AG04449 (cell line): ENCODE data around the gene TCF7L2.

Experiments used
- CTCF ChIA-PET: fragments of 350-600 bp; formaldehyde crosslinking; extraction: SDS; loops from one replicate; lab custom pipeline; 2021; ENCODE audit warnings: antibody characterized with exemption; lab: Yijun Ruan, JAX
- POLR2A ChIA-PET: fragments of 400-600, 350-600 bp; formaldehyde crosslinking; extraction: SDS; loops from one replicate; lab custom pipeline; 2020; ENCODE audit warnings: antibody characterized with exemption, inconsistent platforms; lab: Yijun Ruan, JAX
- DNase-seq: peaks from one replicate; pipeline ENCODE4 v3.0.0-alpha.2; 2010; ENCODE audit warnings: low read depth, low spot score
- H3K4me3 ChIP-seq: 2 replicates; pipeline ENCODE4 v1.5.1; 2011; ENCODE audit warnings: low read depth, mild to moderate bottlenecking, control low read depth, low read length
- TF ChIP-seq, protein P1 (sequence below): IDR thresholded peaks from one replicate; pipeline ENCODE4 v1.5.1; 2011; ENCODE audit warnings: mild to moderate bottlenecking, moderate library complexity, low read length, control low read depth, inconsistent platforms; ENCODE audit not compliant: insufficient read depth; ENCODE audit errors: missing control alignments

Gene TCF7L2

DNA sequence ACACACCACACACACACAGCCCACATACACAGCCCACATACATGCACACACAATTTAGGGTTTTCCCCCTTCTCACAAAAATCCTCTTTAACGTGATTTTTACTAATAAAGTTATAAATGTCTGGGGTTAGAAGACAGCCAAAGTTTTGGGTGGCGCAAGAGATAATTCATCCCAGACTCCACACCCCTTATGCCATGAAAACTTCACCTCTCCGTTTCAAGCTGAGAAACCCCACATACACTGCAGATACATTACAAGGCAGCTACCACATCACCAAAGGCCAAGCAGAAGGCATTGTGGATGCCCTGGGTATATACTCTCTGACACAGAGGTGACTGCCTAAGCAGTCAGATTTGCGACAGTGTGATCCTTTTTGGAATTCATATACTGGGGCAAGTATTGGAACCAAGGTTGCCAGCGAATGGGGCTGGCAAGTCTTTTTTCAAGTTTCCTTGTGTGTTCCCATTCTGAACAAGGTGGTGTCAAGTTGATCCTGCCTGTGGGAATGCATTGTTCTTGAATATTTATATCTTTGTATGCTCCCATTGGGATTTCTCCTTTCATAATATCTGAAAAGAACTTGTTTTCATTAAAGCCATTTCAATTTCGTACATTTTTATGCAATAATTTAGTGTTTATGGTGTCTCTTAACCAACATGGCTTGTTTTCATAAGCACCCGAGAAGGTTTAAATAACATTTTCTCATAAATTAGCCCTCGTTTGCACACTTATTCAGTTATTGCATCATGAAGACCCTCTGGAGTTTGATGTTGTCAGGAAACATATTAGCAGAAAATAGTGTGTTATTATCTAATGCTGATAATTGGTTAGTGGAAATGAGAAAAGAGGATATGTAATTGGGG is 130.2 kb downstream of the TCF7L2 start:
- POLR2A ChIA-PET: no interaction called here
- CTCF ChIA-PET: no interaction called here

DNA sequence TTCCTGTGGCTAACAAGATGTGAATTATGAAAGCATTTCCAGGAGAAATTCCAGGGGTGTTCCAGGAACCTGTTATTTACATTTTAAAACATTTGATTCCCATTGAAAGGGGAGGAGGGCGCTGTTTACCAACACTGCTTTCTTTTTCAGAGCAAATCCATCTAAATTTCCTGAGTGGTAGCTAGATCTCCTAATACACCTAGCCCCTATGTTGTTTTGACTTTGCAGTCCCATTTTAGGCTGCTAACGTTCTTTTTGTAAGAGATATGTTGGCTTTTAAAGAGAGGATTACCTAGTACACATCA is 130.8 kb downstream of the TCF7L2 start:
- CTCF ChIA-PET: no interaction called here
- TF ChIP-seq, protein P1, sequence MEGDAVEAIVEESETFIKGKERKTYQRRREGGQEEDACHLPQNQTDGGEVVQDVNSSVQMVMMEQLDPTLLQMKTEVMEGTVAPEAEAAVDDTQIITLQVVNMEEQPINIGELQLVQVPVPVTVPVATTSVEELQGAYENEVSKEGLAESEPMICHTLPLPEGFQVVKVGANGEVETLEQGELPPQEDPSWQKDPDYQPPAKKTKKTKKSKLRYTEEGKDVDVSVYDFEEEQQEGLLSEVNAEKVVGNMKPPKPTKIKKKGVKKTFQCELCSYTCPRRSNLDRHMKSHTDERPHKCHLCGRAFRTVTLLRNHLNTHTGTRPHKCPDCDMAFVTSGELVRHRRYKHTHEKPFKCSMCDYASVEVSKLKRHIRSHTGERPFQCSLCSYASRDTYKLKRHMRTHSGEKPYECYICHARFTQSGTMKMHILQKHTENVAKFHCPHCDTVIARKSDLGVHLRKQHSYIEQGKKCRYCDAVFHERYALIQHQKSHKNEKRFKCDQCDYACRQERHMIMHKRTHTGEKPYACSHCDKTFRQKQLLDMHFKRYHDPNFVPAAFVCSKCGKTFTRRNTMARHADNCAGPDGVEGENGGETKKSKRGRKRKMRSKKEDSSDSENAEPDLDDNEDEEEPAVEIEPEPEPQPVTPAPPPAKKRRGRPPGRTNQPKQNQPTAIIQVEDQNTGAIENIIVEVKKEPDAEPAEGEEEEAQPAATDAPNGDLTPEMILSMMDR: no peak
- POLR2A ChIA-PET: no interaction called here
- H3K4me3 ChIP-seq: no peak overlapping the region
- DNase-seq: no peak

More for the DNA sequence above, 130.2 kb downstream of the TCF7L2 start:
- TF ChIP-seq, protein P1: no peak
- DNase-seq: no peak
- no peak overlapping the region for H3K4me3 ChIP-seq

DNA sequence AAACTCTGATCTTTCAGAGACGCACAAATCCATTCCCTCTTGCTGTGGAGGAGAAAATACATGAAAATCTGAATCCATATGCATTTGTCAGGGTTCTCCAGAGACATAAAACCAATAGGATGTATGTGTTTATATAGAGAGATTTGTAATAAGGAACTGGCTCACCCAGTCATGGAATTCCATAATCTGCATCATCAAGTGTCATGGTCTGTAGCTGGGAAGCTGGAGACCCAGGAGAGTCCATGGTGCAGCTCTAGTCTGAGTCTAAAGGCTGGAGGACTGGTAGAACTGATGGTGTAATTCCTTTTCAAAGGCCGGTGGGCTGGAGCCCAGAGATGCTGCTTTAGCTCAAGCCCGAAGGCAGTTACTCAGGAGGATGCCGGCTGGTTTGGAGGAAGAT is 134.0 kb downstream of the TCF7L2 start:
- no peak for DNase-seq
- ChIA-PET POLR2A (no interaction called here), CTCF (interaction anchor here (1.1 kb wide), 1 partner anchor 11 kb away, joined by 3 read pairs; no protein-coding TSS in a partner anchor)
- H3K4me3 ChIP-seq: no peak overlapping the region
- TF ChIP-seq, protein P1: no peak

DNA sequence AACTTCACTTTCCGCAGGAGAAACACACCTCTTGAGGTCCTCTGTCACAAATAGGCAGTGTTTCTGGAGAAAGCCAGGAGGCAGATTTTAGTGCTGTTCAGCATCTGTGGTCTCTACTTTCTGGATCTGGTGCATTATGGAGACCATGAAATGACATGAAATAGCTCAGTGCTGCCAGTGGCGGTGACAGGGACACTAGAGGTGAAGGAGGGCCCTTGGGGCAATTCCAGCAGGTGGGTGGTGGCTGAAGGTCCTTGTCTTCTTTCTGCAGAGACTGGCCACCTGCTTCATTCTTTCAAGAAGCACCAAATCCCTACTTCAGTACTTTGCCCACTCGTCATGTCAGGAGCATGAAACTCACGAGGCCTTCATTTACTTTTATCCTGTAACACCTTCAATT is 135.7 kb downstream of the TCF7L2 start:
- no peak for DNase-seq
- TF ChIP-seq, protein P1: no peak
- POLR2A ChIA-PET: no interaction called here
- no peak overlapping the region for H3K4me3 ChIP-seq
- CTCF ChIA-PET: no interaction called here

DNA sequence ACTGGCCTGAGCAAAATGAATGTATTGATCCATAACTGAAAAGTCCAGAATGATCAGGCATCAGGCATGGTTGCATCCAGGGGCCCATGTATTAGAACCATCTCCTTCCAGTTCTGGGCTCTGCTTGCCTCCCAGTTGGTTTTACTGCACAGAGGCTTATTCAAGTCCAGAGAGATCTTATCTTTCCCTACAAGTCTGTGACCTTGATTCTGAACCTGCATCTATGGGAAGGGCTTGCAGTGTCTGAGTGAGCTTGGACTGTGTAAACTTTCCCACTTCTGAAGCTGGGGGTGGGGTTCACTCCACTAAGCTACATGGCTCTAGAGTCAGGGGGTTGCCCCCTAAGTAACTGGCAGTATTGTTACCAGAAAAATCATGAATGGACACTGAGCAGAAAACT is 136.2 kb downstream of the TCF7L2 start:
- no peak for DNase-seq
- ChIA-PET CTCF (no interaction called here), POLR2A (no interaction called here)
- TF ChIP-seq, protein P1: no peak
- no peak overlapping the region for H3K4me3 ChIP-seq

DNA sequence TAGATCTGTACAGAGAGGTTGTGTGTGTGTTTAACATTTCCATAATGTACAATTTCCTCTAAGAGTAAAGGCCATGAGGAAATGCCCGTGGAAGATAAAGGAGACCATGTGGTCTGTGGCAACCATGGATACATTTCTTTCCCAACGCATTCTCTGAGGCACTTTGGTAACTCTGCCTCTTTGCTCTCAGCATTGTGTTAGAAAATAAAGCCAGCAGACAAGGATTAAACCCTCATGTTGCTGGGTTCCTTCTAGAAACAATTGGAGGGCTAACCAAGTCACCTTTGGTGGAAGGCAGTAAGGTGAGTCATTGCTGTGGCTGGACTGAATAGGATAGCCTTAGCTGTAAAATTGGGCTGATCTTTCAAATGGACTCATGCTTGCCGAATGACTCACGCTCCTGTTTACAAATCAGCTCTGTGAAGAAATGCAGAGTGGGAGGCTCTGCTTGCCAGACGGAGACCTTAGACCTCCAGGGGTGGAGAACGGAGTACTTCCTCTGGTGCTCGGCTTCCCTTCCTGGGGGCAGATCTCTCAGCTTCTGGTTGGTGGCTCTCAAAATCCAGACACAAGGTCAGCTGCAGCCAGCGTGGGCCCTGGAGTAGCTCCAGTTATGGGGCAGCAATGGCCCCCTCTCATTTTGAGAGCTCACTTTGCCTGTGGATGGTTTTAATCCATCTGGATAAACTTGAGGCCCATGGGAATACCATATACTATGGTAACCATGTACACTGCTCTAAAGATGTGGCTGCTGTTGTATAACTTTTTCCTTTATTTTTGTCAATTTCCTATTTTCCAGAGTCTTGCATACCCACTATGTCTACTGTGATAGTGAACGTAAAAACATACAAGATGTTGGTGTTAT is 137.3 kb downstream of the TCF7L2 start:
- ChIA-PET POLR2A (interaction anchor here (0.8 to 1.0 kb wide), 2 partner anchors 28 to 128 kb away, joined by 3 to 4 read pairs; no protein-coding TSS in a partner anchor), CTCF (interaction anchor here (0.6 to 1.6 kb wide), 4 partner anchors 9 to 949 kb away, joined by 3 to 6 read pairs (median 4); no protein-coding TSS in a partner anchor)
- TF ChIP-seq, protein P1: no peak
- peak; percentile 95 for DNase-seq
- no peak overlapping the region for H3K4me3 ChIP-seq
